H9 (cell line): ENCODE results near the gene LSM2. TPM values are rescaled to one million over a fixed set of nuclear protein-coding genes. Genes with fewer than 3 reads are reported as not detected.
A peak's percentile ranks its signal among the peaks of the same experiment; 100 is the strongest.

ENCODE experiments used
- DNase-seq: peaks from one replicate; pipeline ENCODE4 v3.0.0-alpha.2; 2017
- H2AFZ ChIP-seq: one replicate; pipeline ENCODE4 v1.6.1; 2013; ENCODE audit warnings: mild to moderate bottlenecking, low read length, control low read depth, moderate library complexity
- H2AK5ac ChIP-seq: 2 replicates; pipeline ENCODE4 v1.6.1; 2013; ENCODE audit warnings: low read length, control low read depth, mixed read lengths; ENCODE audit not compliant: insufficient read length
- H2BK120ac ChIP-seq: one replicate; pipeline ENCODE4 v1.6.1; 2013; ENCODE audit warnings: low read depth, mild to moderate bottlenecking, low read length, control low read depth, inconsistent platforms; ENCODE audit not compliant: poor library complexity, severe bottlenecking
- H2BK12ac ChIP-seq: 2 replicates; pipeline ENCODE4 v1.6.1; 2013; ENCODE audit warnings: low read length, control low read depth, mixed read lengths, low read depth; ENCODE audit not compliant: insufficient read length
- H2BK15ac ChIP-seq: 2 replicates; pipeline ENCODE4 v1.6.1; 2013; ENCODE audit warnings: low read depth, low read length, control low read depth
- H2BK20ac ChIP-seq: one replicate; pipeline ENCODE4 v1.6.1; 2013; ENCODE audit warnings: low read depth, mild to moderate bottlenecking, low read length, control low read depth, inconsistent platforms; ENCODE audit not compliant: poor library complexity, severe bottlenecking
- H2BK5ac ChIP-seq: 2 replicates; pipeline ENCODE4 v1.6.1; 2013; ENCODE audit warnings: low read length, control low read depth, mixed read lengths; ENCODE audit not compliant: insufficient read length
- H3K14ac ChIP-seq: 2 replicates; pipeline ENCODE4 v1.6.1; 2013; ENCODE audit warnings: low read length, control low read depth; ENCODE audit not compliant: insufficient read depth
- H3K18ac ChIP-seq: 2 replicates; pipeline ENCODE4 v1.6.1; 2013; ENCODE audit warnings: low read depth, mild to moderate bottlenecking, mixed read lengths, low read length, control low read depth; ENCODE audit not compliant: insufficient read length
- H3K23ac ChIP-seq: 2 replicates; pipeline ENCODE4 v1.6.1; 2013; ENCODE audit warnings: low read length, control low read depth, mixed read lengths, low read depth; ENCODE audit not compliant: insufficient read length
- H3K23me2 ChIP-seq: 2 replicates; pipeline ENCODE4 v1.6.1; 2013; ENCODE audit warnings: low read depth, mild to moderate bottlenecking, mixed read lengths, low read length, control low read depth; ENCODE audit not compliant: insufficient read length, poor library complexity, severe bottlenecking
- H3K27ac ChIP-seq: 2 replicates; pipeline ENCODE4 v1.5.1; 2013; ENCODE audit warnings: low read length, control low read depth, mixed read lengths, low read depth; ENCODE audit not compliant: insufficient read length
- H3K27me3 ChIP-seq: 2 replicates; pipeline ENCODE4 v1.6.1; 2013; ENCODE audit warnings: low read length, control low read depth, inconsistent platforms; ENCODE audit not compliant: insufficient read depth
- H3K4ac ChIP-seq: 2 replicates; pipeline ENCODE4 v1.6.1; 2013; ENCODE audit warnings: low read depth, mild to moderate bottlenecking, control low read depth, inconsistent platforms, low read length, moderate library complexity
- H3K4me1 ChIP-seq: 2 replicates; pipeline ENCODE4 v1.6.1; 2013; ENCODE audit warnings: low read length, control low read depth, inconsistent platforms; ENCODE audit not compliant: insufficient read depth
- H3K4me2 ChIP-seq: 2 replicates; pipeline ENCODE4 v1.6.1; 2013; ENCODE audit warnings: low read length, control low read depth, mixed read lengths; ENCODE audit not compliant: insufficient read length, insufficient read depth
- H3K56ac ChIP-seq: 2 replicates; pipeline ENCODE4 v1.6.1; 2013; ENCODE audit warnings: low read depth, mild to moderate bottlenecking, mixed read lengths, low read length, control low read depth; ENCODE audit not compliant: insufficient read length
- H3K79me1 ChIP-seq: 2 replicates; pipeline ENCODE4 v1.6.1; 2013; ENCODE audit warnings: low read depth, mild to moderate bottlenecking, moderate library complexity, low read length, control low read depth, inconsistent platforms; ENCODE audit not compliant: insufficient read depth, poor library complexity, severe bottlenecking
- H3K79me2 ChIP-seq: 2 replicates; pipeline ENCODE4 v1.6.1; 2013; ENCODE audit warnings: low read length, control low read depth, inconsistent platforms; ENCODE audit not compliant: insufficient read depth
- H3K9ac ChIP-seq: 2 replicates; pipeline ENCODE4 v1.6.1; 2013; ENCODE audit warnings: low read length, control low read depth, mixed read lengths; ENCODE audit not compliant: insufficient read length; ENCODE audit errors: extremely low read depth
- H3K9me3 ChIP-seq: one replicate; pipeline ENCODE4 v1.6.1; 2013; ENCODE audit warnings: low read depth, low read length, inconsistent platforms; ENCODE audit not compliant: control insufficient read depth
- H3T11ph ChIP-seq: one replicate; pipeline ENCODE4 v1.6.1; 2013; ENCODE audit warnings: mild to moderate bottlenecking, low read length, control low read depth, inconsistent platforms
- H4K20me1 ChIP-seq: one replicate; pipeline ENCODE4 v1.6.1; 2013; ENCODE audit not compliant: control insufficient read depth, insufficient read length, insufficient read depth
- H4K5ac ChIP-seq: 2 replicates; pipeline ENCODE4 v1.6.1; 2013; ENCODE audit warnings: low read depth, mild to moderate bottlenecking, mixed read lengths, low read length, control low read depth; ENCODE audit not compliant: insufficient read length
- H4K8ac ChIP-seq: replicated peaks from 2 replicates; pipeline ENCODE4 v1.6.1; 2013; ENCODE audit warnings: low read length, control low read depth, mixed read lengths, low read depth; ENCODE audit not compliant: insufficient read length
- H4K91ac ChIP-seq: 2 replicates; pipeline ENCODE4 v1.6.1; 2013; ENCODE audit warnings: low read depth, mild to moderate bottlenecking, moderate library complexity, mixed read lengths, low read length, control low read depth; ENCODE audit not compliant: insufficient read length
- H3K27ac Mint-ChIP-seq, 3 experiments: 2 replicates in 2 of 3; 3 replicates in 1 of 3; pipeline ENCODE4 v1.8.0; 2020 to 2021; ENCODE audit warnings: mixed read lengths in 3 of 3, mild to moderate bottlenecking in 1 of 3, moderate library complexity in 1 of 3
- H3K27me3 Mint-ChIP-seq: 2 replicates; pipeline ENCODE4 v1.8.0; 2021; ENCODE audit warnings: low read depth, mild to moderate bottlenecking, moderate library complexity, mixed read lengths
- H3K36me3 Mint-ChIP-seq, 3 experiments: 2 replicates in 2 of 3; 3 replicates in 1 of 3; pipeline ENCODE4 v1.8.0; 2020 to 2021; ENCODE audit warnings: low read depth in 3 of 3, mixed read lengths in 3 of 3; ENCODE audit not compliant: insufficient read depth in 1 of 3
- H3K4me1 Mint-ChIP-seq, 2 experiments: 2 replicates each; pipeline ENCODE4 v1.8.0; 2020; ENCODE audit warnings: mixed read lengths in 2 of 2
- H3K4me3 Mint-ChIP-seq, 2 experiments: 2 replicates in 1 of 2; 3 replicates in 1 of 2; pipeline ENCODE4 v1.8.0; 2020 to 2021; ENCODE audit warnings: mild to moderate bottlenecking in 2 of 2, mixed read lengths in 2 of 2, moderate library complexity in 1 of 2
- H3K9me3 Mint-ChIP-seq, 2 experiments: 2 replicates in 1 of 2; 3 replicates in 1 of 2; pipeline ENCODE4 v1.8.0; 2020; ENCODE audit warnings: mild to moderate bottlenecking in 2 of 2, mixed read lengths in 2 of 2, moderate library complexity in 1 of 2
- CTCF ChIP-seq: fragments of 200-600 bp; sonication (generic); conservative IDR thresholded peaks from 3 replicates; pipeline ENCODE4 v1.8.0; 2021; ENCODE audit warnings: antibody characterized with exemption, mild to moderate bottlenecking
- WGBS: extraction: QIAGEN DNeasy Blood & Tissue Kit; methylation state at CpG from one replicate; pipeline ENCODE4 v1.1.7; 2013; ENCODE audit warnings: missing lambda C conversion rate, low lambda C conversion rate, mixed read lengths; ENCODE audit not compliant: insufficient read length; ENCODE audit errors: extremely low coverage; 5-methylcytosine and 5-hydroxymethylcytosine counted together
- total RNA-seq: library from RNA; stranded (reverse); gene quantifications from 2 replicates; pipeline ENCODE4 v1.2.1, GENCODE V29; 2021

Gene LSM2
- total RNA-seq, 1 experiment from 2014 or later, result 123 TPM

- Histone ChIP-seq H3K9ac (no peak overlapping the region), H4K8ac (no peak overlapping the region), H3K4me1 (no peaks in the 10 kb centered on the region), H2BK120ac (no peak overlapping the region), H3K9me3 (no peaks in the 10 kb centered on the region), H3K79me2 (no peaks in the 10 kb centered on the region), H2BK20ac (no peak overlapping the region), H3K27me3 (no peaks in the 10 kb centered on the region), H3K18ac (no peak overlapping the region), H3K27ac (no peak overlapping the region), H3T11ph (no peak overlapping the region), H3K23me2 (no peaks in the 10 kb centered on the region), H4K5ac (no peak overlapping the region), H2BK5ac (no peak overlapping the region), H3K79me1 (no peaks in the 10 kb centered on the region), H3K23ac (no peak overlapping the region), H4K91ac (no peak overlapping the region), H3K14ac (no peak overlapping the region), H3K4ac (no peak overlapping the region), H3K4me2 (no peak overlapping the region), H4K20me1 (no peaks in the 10 kb centered on the region), H2AK5ac (no peak overlapping the region), H3K56ac (no peak overlapping the region), H2AFZ (no peak overlapping the region), H2BK12ac (no peak overlapping the region), H2BK15ac (no peak overlapping the region)
- peaks cover 8 to 26% (median 16%) of the 10 kb centered on the region in 3 experiments for H3K36me3 Mint-ChIP-seq
- TF ChIP-seq CTCF, result no peak
- peak overlapping the region in 1 of 3 experiments; percentile 69; a peak in 4 of 7 replicates for H3K27ac Mint-ChIP-seq
- no CpG with 5 or more reads among the region's 9 CpGs for WGBS
- no peaks in the 10 kb centered on the region; the same call in 1 of the 2 replicates for H3K27me3 Mint-ChIP-seq
- peaks cover 25 to 27% of the 10 kb centered on the region in 2 experiments for H3K4me1 Mint-ChIP-seq
- no peaks in the 10 kb centered on the region; a peak in 1 of 5 replicates for H3K9me3 Mint-ChIP-seq
- no peak for DNase-seq
- H3K4me3 Mint-ChIP-seq, result no peak overlapping the region
Measured at GRCh38 chr6:31765559-31765909, 41.2 kb downstream of the LSM2 start.
